KMS-11 (cell line): Measurements from ENCODE around the gene IQCC.

Experiments used
- H2AFZ ChIP-seq: fragments of 200-600 bp; sonication (generic); 2 replicates; pipeline ENCODE4 v1.6.1; 2016; ENCODE audit warnings: antibody characterized with exemption, mixed run types, low read depth
- H3K27ac ChIP-seq: fragments of 200-600 bp; sonication (generic); 2 replicates; pipeline ENCODE4 v1.6.1; 2016; ENCODE audit warnings: mild to moderate bottlenecking, mixed run types
- H3K27me3 ChIP-seq: fragments of 200-600 bp; sonication (generic); 2 replicates; pipeline ENCODE4 v1.6.1; 2017; ENCODE audit warnings: mild to moderate bottlenecking, low read depth, mixed run types, moderate library complexity; ENCODE audit not compliant: insufficient read depth
- H3K36me3 ChIP-seq: fragments of 200-600 bp; sonication (generic); 2 replicates; pipeline ENCODE4 v1.6.1; 2017; ENCODE audit warnings: mild to moderate bottlenecking, mixed run types; ENCODE audit not compliant: insufficient read depth
- H3K4me1 ChIP-seq: fragments of 200-600 bp; sonication (generic); 2 replicates; pipeline ENCODE4 v1.6.1; 2016; ENCODE audit warnings: mild to moderate bottlenecking, low read depth, mixed run types; ENCODE audit not compliant: poor library complexity, severe bottlenecking
- H3K4me2 ChIP-seq: fragments of 200-600 bp; sonication (generic); 2 replicates; pipeline ENCODE4 v1.7.0; 2016; ENCODE audit warnings: mild to moderate bottlenecking, mixed run types
- H3K4me3 ChIP-seq: fragments of 200-600 bp; sonication (generic); IDR thresholded peaks from 2 replicates; pipeline ENCODE4 v1.6.1; 2017; ENCODE audit warnings: low read depth, low read length, mixed read lengths; ENCODE audit not compliant: insufficient read depth
- H3K79me2 ChIP-seq: fragments of 200-600 bp; sonication (generic); 2 replicates; pipeline ENCODE4 v1.6.1; 2016; ENCODE audit warnings: low read depth, mixed run types; ENCODE audit not compliant: insufficient read depth
- H3K9ac ChIP-seq: fragments of 200-600 bp; sonication (generic); 2 replicates; pipeline ENCODE4 v1.6.1; 2016; ENCODE audit warnings: mild to moderate bottlenecking, mixed run types
- H4K20me1 ChIP-seq: fragments of 200-600 bp; sonication (generic); 2 replicates; pipeline ENCODE4 v1.6.1; 2016; ENCODE audit warnings: mild to moderate bottlenecking, mixed run types; ENCODE audit not compliant: insufficient read depth
- CTCF ChIP-seq: fragments of 200-600 bp; sonication (generic); conservative IDR thresholded peaks from 2 replicates; pipeline ENCODE4 v1.6.1; 2017; ENCODE audit warnings: low read depth, mild to moderate bottlenecking, antibody characterized with exemption, low read length, moderate library complexity, mixed read lengths

The IQCC gene

GRCh38 chr1:32195972-32196823, 9.3 kb upstream of the IQCC start:
- Histone ChIP-seq H4K20me1 (no peaks in the 10 kb centered on the region), H3K27me3 (no peaks in the 10 kb centered on the region), H3K79me2 (no peaks in the 10 kb centered on the region), H3K4me3 (no peak overlapping the region), H3K4me1 (peaks cover 79% of the 10 kb centered on the region), H3K9ac (no peak overlapping the region), H3K36me3 (peaks cover 11% of the 10 kb centered on the region; the same call in 1 of the 2 replicates), H2AFZ (no peak overlapping the region), H3K27ac (no peak overlapping the region), H3K4me2 (peak overlapping the region; percentile 60; the same call in 1 of the 2 replicates)
- no peak for TF ChIP-seq CTCF

- no peak overlapping the region for H3K4me3 ChIP-seq
- no peak overlapping the region; the same call in 1 of the 2 replicates for H3K4me2 ChIP-seq
- TF ChIP-seq CTCF: no peak
- H4K20me1 ChIP-seq: no peaks in the 10 kb centered on the region
- H3K27ac ChIP-seq: no peak overlapping the region
- no peaks in the 10 kb centered on the region for H3K79me2 ChIP-seq
- H2AFZ ChIP-seq: no peak overlapping the region
- H3K27me3 ChIP-seq: no peaks in the 10 kb centered on the region
- H3K36me3 ChIP-seq: peaks cover 6% of the 10 kb centered on the region; the same call in 1 of the 2 replicates
- no peak overlapping the region for H3K9ac ChIP-seq
- peaks cover 87% of the 10 kb centered on the region for H3K4me1 ChIP-seq
Observed at GRCh38 chr1:32197074-32197473, 8.4 kb upstream of the IQCC start.

DNA sequence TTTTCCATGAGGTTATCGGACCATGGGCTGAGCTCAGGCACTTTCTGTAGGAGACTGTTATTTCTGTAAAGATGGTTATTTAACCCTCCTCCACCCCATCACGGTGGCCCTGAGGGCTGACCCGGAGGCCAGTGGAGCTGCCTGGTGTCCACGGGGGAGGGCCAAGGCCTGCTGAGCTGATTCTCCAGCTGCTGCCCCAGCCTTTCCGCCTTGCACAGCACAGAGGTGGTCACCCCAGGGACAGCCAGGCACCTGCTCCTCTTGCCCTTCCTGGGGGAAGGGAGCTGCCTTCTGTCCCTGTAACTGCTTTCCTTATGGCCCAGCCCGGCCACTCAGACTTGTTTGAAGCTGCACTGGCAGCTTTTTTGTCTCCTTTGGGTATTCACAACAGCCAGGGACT, 7.6 kb upstream of the IQCC start:
- Histone ChIP-seq H3K9ac (no peak overlapping the region), H3K79me2 (no peaks in the 10 kb centered on the region), H4K20me1 (no peaks in the 10 kb centered on the region), H3K4me2 (no peak overlapping the region; the same call in 1 of the 2 replicates), H2AFZ (no peak overlapping the region), H3K4me3 (no peak overlapping the region), H3K36me3 (peaks cover 6% of the 10 kb centered on the region; the same call in 1 of the 2 replicates), H3K27ac (no peak overlapping the region), H3K27me3 (no peaks in the 10 kb centered on the region), H3K4me1 (peaks cover 90% of the 10 kb centered on the region)
- no peak for TF ChIP-seq CTCF

DNA sequence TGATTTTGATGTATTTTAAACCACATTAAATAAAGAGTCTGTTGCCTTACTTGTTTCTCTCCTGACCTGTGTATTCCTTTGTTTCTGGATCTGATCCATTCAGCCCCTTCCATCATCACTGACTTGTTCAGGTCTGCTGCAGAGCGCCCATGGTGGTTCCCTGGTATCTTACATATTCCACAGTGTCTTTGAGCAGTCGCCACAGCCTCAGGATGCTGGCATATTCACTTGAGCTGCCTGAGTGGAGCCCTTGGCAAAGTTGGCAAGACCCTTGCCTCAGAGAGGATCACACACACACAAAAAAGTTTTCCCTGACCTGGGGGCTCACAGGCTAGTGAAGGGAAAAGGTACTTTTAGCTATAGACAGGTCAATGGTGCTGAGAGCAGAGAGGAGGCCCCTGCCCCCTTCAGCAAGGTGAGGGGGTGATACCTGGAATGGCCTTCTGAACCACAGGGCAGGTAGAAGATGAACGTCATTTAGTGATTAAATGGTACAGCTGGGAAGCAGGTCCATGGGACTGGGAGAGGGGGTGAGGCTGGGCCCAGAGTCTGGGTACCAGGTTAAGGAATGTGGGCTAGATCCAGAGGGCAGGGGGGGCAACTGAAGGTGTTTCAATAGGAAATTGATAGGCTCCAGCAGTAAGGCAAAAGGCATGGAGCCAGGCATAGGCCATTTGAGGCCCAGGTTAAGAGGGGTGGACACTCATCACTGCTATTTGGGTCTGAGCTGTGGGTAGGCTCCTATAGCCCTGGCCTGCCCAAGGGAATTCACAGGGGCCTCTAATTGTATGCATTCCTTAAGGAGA, 7.0 kb upstream of the IQCC start:
- peaks cover 89% of the 10 kb centered on the region for H3K4me1 ChIP-seq
- TF ChIP-seq CTCF: no peak
- no peak overlapping the region for H3K27ac ChIP-seq
- peak overlapping the region; percentile 66; the same call in 1 of the 2 replicates for H3K4me2 ChIP-seq
- no peak overlapping the region for H3K9ac ChIP-seq
- no peak overlapping the region for H2AFZ ChIP-seq
- no peak overlapping the region for H3K4me3 ChIP-seq
- H3K79me2 ChIP-seq: no peaks in the 10 kb centered on the region
- H3K36me3 ChIP-seq: peaks cover 6% of the 10 kb centered on the region; the same call in 1 of the 2 replicates
- no peaks in the 10 kb centered on the region for H4K20me1 ChIP-seq
- H3K27me3 ChIP-seq: no peaks in the 10 kb centered on the region
